ENCODE results near the gene ATP9B.

ATP9B gene

GRCh38 chr18:79322441-79322840 lies 253.2 kb downstream of the ATP9B start:
- TF ChIP-seq FOXP2 (optimal IDR thresholded peaks at IDR 0.05; ENCODE audit: borderline replicate concordance, extremely low read depth, extremely low read length, insufficient read depth) (no peak), REST (IDR thresholded peaks at IDR 0.05; ENCODE audit: insufficient read depth in 1 of 2, low read depth in 2 of 2, low read length in 2 of 2) (no peak), POLR2AphosphoS5 (IDR thresholded peaks at IDR 0.05; ENCODE audit: low read depth, low read length) (no peak), TAF1 (IDR thresholded peaks at IDR 0.05; ENCODE audit: borderline replicate concordance, insufficient read depth, low read length) (no peak), SIN3A (IDR thresholded peaks at IDR 0.05; ENCODE audit: borderline replicate concordance, insufficient read depth, low read length) (no peak)

GRCh38 chr18:79323471-79323870 lies 254.3 kb downstream of the ATP9B start:
- TF ChIP-seq REST (IDR thresholded peaks at IDR 0.05; ENCODE audit: insufficient read depth in 1 of 2, low read depth in 2 of 2, low read length in 2 of 2) (no peak), FOXP2 (optimal IDR thresholded peaks at IDR 0.05; ENCODE audit: borderline replicate concordance, extremely low read depth, extremely low read length, insufficient read depth) (no peak), SIN3A (IDR thresholded peaks at IDR 0.05; ENCODE audit: borderline replicate concordance, insufficient read depth, low read length) (no peak), TAF1 (IDR thresholded peaks at IDR 0.05; ENCODE audit: borderline replicate concordance, insufficient read depth, low read length) (no peak), POLR2AphosphoS5 (IDR thresholded peaks at IDR 0.05; ENCODE audit: low read depth, low read length) (no peak)

- TF ChIP-seq POLR2AphosphoS5 (IDR thresholded peaks at IDR 0.05; ENCODE audit: low read depth, low read length) (no peak), REST (IDR thresholded peaks at IDR 0.05; ENCODE audit: insufficient read depth in 1 of 2, low read depth in 2 of 2, low read length in 2 of 2) (no peak), TAF1 (IDR thresholded peaks at IDR 0.05; ENCODE audit: borderline replicate concordance, insufficient read depth, low read length) (no peak), SIN3A (IDR thresholded peaks at IDR 0.05; ENCODE audit: borderline replicate concordance, insufficient read depth, low read length) (no peak), FOXP2 (optimal IDR thresholded peaks at IDR 0.05; ENCODE audit: borderline replicate concordance, extremely low read depth, extremely low read length, insufficient read depth) (no peak)
These were observed 257.4 kb downstream of the ATP9B start for GRCh38 chr18:79326413-79327198.

GRCh38 chr18:79327199-79327721 lies 258.1 kb downstream of the ATP9B start:
- no peak for TF ChIP-seq SIN3A (IDR thresholded peaks at IDR 0.05; ENCODE audit: borderline replicate concordance, insufficient read depth, low read length)
- no peak for TF ChIP-seq POLR2AphosphoS5 (IDR thresholded peaks at IDR 0.05; ENCODE audit: low read depth, low read length)
- no peak for TF ChIP-seq REST (IDR thresholded peaks at IDR 0.05; ENCODE audit: insufficient read depth in 1 of 2, low read depth in 2 of 2, low read length in 2 of 2)
- TF ChIP-seq FOXP2 (optimal IDR thresholded peaks at IDR 0.05; ENCODE audit: borderline replicate concordance, extremely low read depth, extremely low read length, insufficient read depth): no peak
- no peak for TF ChIP-seq TAF1 (IDR thresholded peaks at IDR 0.05; ENCODE audit: borderline replicate concordance, insufficient read depth, low read length)
